Fibroblast of villous mesenchyme (primary cell): Measurements from ENCODE around the gene ZNF333. TPM values are rescaled to one million over a fixed set of nuclear protein-coding genes. Genes with fewer than 3 reads are reported as not detected.

Experiments used
- DNase-seq: peaks from one replicate; pipeline ENCODE4 v3.0.0-alpha.2; 2010; ENCODE audit warnings: low read depth
- H3K4me3 ChIP-seq: 2 replicates; pipeline ENCODE4 v1.5.1; 2011; ENCODE audit warnings: low read depth, mild to moderate bottlenecking, low read length
- total RNA-seq: library from RNA; depleted of rRNA; stranded (reverse); fragments of >200 nt; gene quantifications from 2 replicates; pipeline ENCODE4 v1.2.3, GENCODE V29; 2012
- TF ChIP-seq, protein P1 (sequence below): IDR thresholded peaks from 2 replicates; pipeline ENCODE4 v1.5.1; 2012; ENCODE audit warnings: low read depth, mild to moderate bottlenecking, low read length; ENCODE audit not compliant: insufficient read depth

The ZNF333 gene
- total RNA-seq, 1 donor = 18.6 TPM

DNA sequence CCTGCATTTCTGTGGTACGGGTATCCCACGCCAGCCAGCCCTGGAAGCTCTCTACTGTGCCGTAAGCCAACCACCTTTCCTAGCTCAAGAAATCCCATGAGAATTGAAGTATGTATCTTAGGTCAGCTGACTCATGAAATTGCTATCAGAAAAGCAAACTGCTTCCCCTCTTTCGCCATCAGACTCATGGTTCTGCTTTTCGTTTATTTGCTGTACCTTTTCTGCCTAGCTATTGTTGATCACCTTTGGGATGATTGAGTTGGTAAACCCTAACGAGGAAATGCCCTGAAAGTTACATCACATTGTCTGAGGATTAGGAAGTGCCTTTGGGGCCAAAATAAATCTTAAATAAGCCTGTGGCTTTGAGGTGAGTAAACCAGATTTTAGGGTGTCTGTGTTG lies 15.1 kb upstream of the ZNF333 start, which contains the start of gene ADGRE3:
ADGRE3 (minus strand) TSS at position 81 of the 400 bp plus-strand sequence; CDS start at position 7, 74 bp downstream.
- no peak for DNase-seq
- H3K4me3 ChIP-seq = no peak within 1 kb of the TSS
- TF ChIP-seq, protein P1, sequence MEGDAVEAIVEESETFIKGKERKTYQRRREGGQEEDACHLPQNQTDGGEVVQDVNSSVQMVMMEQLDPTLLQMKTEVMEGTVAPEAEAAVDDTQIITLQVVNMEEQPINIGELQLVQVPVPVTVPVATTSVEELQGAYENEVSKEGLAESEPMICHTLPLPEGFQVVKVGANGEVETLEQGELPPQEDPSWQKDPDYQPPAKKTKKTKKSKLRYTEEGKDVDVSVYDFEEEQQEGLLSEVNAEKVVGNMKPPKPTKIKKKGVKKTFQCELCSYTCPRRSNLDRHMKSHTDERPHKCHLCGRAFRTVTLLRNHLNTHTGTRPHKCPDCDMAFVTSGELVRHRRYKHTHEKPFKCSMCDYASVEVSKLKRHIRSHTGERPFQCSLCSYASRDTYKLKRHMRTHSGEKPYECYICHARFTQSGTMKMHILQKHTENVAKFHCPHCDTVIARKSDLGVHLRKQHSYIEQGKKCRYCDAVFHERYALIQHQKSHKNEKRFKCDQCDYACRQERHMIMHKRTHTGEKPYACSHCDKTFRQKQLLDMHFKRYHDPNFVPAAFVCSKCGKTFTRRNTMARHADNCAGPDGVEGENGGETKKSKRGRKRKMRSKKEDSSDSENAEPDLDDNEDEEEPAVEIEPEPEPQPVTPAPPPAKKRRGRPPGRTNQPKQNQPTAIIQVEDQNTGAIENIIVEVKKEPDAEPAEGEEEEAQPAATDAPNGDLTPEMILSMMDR = no peak

DNA sequence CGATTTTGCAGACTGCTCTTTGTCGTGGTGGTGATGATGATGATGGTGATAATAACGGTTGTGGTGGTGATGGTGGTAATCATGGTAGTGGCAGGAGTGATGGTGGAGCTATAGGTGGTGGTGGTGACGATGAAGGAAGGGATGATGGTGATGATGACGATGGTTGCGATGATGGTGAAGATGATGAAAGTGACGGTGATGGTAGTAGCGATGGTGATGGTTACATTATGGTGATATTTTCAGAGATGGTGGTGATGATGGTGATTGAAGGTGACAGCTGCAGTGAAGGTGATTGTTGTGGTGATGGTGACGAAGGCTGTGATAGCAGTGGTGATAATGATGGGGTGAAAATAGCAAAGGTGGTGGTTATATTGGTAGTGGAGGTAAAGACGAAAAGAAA lies 13.1 kb upstream of the ZNF333 start:
- no peak overlapping the region for H3K4me3 ChIP-seq
- DNase-seq = no peak
- TF ChIP-seq, protein P1 = no peak

DNA sequence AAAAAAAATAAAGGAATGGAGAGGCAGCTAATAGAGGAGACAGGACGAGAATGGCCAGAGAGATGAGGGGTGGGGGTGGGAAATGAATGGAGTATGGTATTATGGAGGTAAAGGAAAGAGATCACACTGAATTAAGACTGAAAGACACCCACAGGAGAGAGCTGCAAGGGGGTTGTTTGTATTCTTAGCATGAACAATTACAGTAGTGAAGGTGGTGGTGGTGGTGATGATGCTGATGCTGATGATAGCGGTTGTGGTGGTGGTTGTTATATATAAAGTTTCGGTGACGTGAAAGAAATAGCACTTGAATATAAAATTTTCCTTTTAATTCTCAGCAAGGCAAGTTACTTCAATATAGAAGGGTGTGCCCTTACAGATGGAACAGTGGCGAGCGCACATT lies 12.4 kb upstream of the ZNF333 start:
- H3K4me3 ChIP-seq = no peak overlapping the region
- TF ChIP-seq, protein P1 = no peak
- DNase-seq = no peak

DNA sequence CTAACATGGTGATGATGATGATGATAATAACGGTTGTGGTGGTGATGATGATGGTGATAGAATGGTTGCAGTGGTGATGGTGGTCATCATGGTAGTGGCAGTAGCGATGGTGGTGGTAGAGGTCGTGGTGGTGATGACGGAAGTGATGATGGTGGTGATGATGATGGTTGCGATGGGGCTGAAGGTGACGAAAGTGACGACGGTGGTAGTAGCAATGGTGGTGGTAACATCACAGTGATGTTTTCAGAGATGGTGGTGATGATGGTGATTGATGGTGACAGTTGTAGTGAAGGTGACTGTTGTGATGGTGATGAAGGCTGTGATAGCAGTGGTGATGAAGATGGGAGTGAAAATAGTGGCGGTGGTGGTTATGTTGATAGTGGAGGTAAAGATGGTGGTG lies 11.6 kb upstream of the ZNF333 start:
- DNase-seq = no peak
- TF ChIP-seq, protein P1 = no peak
- H3K4me3 ChIP-seq = no peak overlapping the region

DNA sequence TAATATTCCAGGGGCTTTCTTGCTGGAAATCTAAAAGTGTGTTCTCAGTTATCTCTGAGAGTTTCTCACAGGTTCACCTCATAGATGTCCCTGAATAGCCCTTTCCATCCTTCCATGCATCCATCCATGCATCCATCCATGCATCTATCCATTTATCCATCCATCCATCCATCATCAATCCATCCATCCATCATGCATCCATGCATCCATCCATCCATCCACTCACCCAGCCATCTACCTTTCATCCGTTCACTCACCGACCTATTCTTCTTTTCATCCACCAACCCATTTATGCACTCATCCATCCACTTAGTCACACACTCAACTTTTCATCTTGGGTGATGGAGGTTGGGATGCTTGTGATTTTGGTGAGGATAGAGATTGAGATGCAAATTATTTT lies 7.8 kb upstream of the ZNF333 start:
- TF ChIP-seq, protein P1 = no peak
- H3K4me3 ChIP-seq = no peak overlapping the region
- no peak for DNase-seq

DNA sequence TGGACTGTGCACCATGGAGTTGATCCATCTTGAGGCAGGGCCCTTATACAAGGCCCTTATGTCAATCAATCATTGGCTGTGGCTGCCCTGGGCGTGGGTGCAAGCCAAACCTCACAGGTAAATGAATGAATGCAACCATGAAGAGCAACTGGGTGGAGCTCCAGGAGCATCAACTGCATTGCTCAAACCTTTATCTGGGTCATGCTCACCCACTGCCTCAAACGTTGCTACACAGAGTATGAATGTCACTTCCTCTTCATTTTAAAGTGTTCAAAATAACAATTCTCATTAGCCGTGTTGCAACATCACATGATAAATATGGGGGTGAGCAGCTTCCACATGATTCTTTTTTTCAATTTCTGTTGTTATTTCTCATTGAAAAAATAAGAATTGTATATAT lies 6.4 kb upstream of the ZNF333 start:
- no peak for DNase-seq
- TF ChIP-seq, protein P1 = no peak
- H3K4me3 ChIP-seq = no peak overlapping the region

DNA sequence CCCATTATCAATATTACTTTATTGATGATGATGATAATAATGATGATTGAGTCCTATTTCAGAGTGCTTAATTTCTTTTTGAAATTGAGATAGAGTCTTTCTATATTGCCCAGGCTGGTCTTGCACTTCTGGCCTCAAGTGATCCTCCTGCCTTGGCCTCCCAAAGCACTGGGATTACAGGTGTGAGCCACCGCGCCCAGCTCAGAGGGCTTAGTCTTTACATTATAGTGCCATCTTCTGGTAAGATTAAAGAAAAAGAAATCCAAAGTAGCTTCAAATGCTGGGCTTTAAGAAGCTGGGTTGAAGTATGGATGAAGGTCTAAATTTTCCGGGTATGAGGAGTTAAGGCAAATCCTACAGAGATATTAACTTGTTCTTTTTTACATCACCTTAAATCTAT lies 3.4 kb upstream of the ZNF333 start:
- TF ChIP-seq, protein P1 = peak; percentile 23
- no peak overlapping the region for H3K4me3 ChIP-seq
- DNase-seq = peak; percentile 16
